ENCODE measurements around the gene ATP11A. TPM values are rescaled to one million over a fixed set of nuclear protein-coding genes. Genes with fewer than 3 reads are reported as not detected.
A peak's percentile ranks its signal among the peaks of the same experiment; 100 is the strongest.

The ATP11A gene
- total RNA-seq, 1 donor from 2014 or later = 9.4 TPM

GRCh38 chr13:112928020-112928971, 238.5 kb downstream of the ATP11A start:
- DNase-seq (ENCODE audit: low spot score) = peak; percentile 21

GRCh38 chr13:112928972-112929782, 239.3 kb downstream of the ATP11A start:
- peak; percentile 59 for DNase-seq (ENCODE audit: low spot score)

- DNase-seq (ENCODE audit: low spot score) = no peak
Measured at GRCh38 chr13:112929783-112930055, 239.9 kb downstream of the ATP11A start.

GRCh38 chr13:112930192-112930591, 240.4 kb downstream of the ATP11A start:
- DNase-seq (ENCODE audit: low spot score) = no peak

GRCh38 chr13:112931028-112931934, 241.4 kb downstream of the ATP11A start:
- peak; percentile 75 for DNase-seq (ENCODE audit: low spot score)

GRCh38 chr13:112932971-112933370, 243.1 kb downstream of the ATP11A start:
- no peak for DNase-seq (ENCODE audit: low spot score)

GRCh38 chr13:112933649-112934048, 243.8 kb downstream of the ATP11A start:
- DNase-seq (ENCODE audit: low spot score) = no peak

GRCh38 chr13:112934078-112934477, 244.2 kb downstream of the ATP11A start:
- DNase-seq (ENCODE audit: low spot score) = no peak

Other genes with a start within 250 kb of the ATP11A start
- 27.0 TPM for gene TUBGCP3, start 101.9 kb upstream of the ATP11A start, total RNA-seq (ENCODE audit: insufficient read depth, low replicate concordance)

All from umbilical cord (tissue), 2 donors.